GM12873 (cell line): ENCODE results near the gene GJC1.

Experiments
- CTCF ChIP-seq: IDR thresholded peaks from 2 replicates; pipeline ENCODE4 v1.5.1; 2012; ENCODE audit warnings: low read depth, mild to moderate bottlenecking, moderate library complexity, low read length, control low read depth; ENCODE audit not compliant: insufficient read depth; ENCODE audit errors: missing control alignments

Gene GJC1

GRCh38 chr17:44777394-44778348, 52.4 kb downstream of the GJC1 start:
- no peak for TF ChIP-seq CTCF

GRCh38 chr17:44776628-44777393, 53.3 kb downstream of the GJC1 start:
- TF ChIP-seq CTCF = no peak

GRCh38 chr17:44775838-44776621, 54.1 kb downstream of the GJC1 start:
- TF ChIP-seq CTCF = no peak

GRCh38 chr17:44775136-44775837, 54.8 kb downstream of the GJC1 start:
- TF ChIP-seq CTCF = no peak

GRCh38 chr17:44774271-44775135, 55.6 kb downstream of the GJC1 start:
- TF ChIP-seq CTCF = peak; percentile 100

GRCh38 chr17:44773140-44773539, 56.9 kb downstream of the GJC1 start:
- no peak for TF ChIP-seq CTCF
